Body of pancreas (tissue), 4 donors: ENCODE data around the gene MAP3K21.

Experiments used
- POLR2A ChIP-seq, 3 donors: fragments of 450-650 bp; IDR thresholded peaks; one replicate each; pipeline ENCODE4 v1.6.1; 2016; ENCODE audit warnings: antibody characterized with exemption in 3 of 3, mild to moderate bottlenecking in 2 of 3
- TF ChIP-seq, protein P1 (sequence below), 7 experiments: fragments of 450-650 bp in 4 of 7; fragments of 200-600 bp in 3 of 7; sonication (generic) in 3 of 7; IDR thresholded peaks; one replicate each; pipeline ENCODE4 v1.5.1; 2016 to 2019; ENCODE audit warnings: antibody characterized with exemption in 7 of 7

DNA sequence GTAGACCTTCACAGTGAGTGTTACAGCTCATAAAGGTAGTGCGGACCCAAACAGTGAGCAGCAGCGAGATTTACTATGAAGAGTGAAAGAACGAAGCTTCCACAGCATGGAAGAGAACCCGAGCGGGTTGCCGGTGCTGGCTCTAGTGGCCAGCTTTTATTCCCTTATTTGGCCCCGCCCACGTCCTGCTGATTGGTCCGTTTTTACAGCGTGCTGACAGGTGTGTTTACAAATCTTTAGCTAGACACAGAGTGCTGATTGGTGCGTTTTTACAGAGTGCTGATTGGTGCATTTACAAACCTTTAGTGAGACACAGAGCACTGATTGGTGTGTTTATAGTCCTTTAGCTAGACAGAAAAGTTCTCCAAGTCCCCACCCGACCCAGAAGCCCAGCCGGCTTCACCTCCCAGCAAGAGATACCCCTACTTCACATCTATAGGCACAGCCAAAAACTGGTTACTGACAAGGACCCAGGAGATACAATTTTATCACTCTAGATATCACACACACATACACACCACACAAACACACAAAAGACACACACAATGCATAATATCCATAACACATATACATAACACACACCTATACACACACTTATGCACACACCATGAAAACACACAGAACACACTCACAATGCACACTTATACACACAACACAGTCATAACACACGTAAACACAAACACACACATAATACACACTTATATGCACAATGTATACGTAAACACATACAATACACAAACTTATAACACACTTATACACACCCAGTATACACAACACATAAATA is 68.5 kb downstream of the MAP3K21 start:
- TF ChIP-seq, protein P1, sequence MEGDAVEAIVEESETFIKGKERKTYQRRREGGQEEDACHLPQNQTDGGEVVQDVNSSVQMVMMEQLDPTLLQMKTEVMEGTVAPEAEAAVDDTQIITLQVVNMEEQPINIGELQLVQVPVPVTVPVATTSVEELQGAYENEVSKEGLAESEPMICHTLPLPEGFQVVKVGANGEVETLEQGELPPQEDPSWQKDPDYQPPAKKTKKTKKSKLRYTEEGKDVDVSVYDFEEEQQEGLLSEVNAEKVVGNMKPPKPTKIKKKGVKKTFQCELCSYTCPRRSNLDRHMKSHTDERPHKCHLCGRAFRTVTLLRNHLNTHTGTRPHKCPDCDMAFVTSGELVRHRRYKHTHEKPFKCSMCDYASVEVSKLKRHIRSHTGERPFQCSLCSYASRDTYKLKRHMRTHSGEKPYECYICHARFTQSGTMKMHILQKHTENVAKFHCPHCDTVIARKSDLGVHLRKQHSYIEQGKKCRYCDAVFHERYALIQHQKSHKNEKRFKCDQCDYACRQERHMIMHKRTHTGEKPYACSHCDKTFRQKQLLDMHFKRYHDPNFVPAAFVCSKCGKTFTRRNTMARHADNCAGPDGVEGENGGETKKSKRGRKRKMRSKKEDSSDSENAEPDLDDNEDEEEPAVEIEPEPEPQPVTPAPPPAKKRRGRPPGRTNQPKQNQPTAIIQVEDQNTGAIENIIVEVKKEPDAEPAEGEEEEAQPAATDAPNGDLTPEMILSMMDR (IDR thresholded peaks at IDR 0.05): no peak
- no peak for TF ChIP-seq POLR2A (IDR thresholded peaks at IDR 0.05)
